A673 (cell line): Measurements from ENCODE around the gene PBX1. TPM values are rescaled to one million over a fixed set of nuclear protein-coding genes. Genes with fewer than 3 reads are reported as not detected.

ENCODE experiments used
- BruUV-seq: library from RNA; stranded (reverse); fragments of 400-500 nt; replicated peaks from 2 replicates; lab custom pipeline; 2021; lab: Mats Ljungman, UMichigan
- CTCF ChIA-PET: fragments of 300-600 bp; sonication (Branson Sonifier 250); formaldehyde crosslinking; loops from one replicate; lab custom pipeline; 2022; ENCODE audit warnings: antibody characterized with exemption; lab: Charles Lee
- POLR2A ChIA-PET: fragments of 300-600 bp; sonication (Branson Sonifier 250); formaldehyde crosslinking; loops from one replicate; lab custom pipeline; 2022; ENCODE audit warnings: antibody characterized with exemption; ENCODE audit not compliant: low non-redundant PET; lab: Charles Lee
- DNase-seq: peaks from one replicate; pipeline ENCODE4 v3.0.0-alpha.2; 2015; ENCODE audit warnings: low spot score
- H3K27ac ChIP-seq: fragments of 200-600 bp; sonication (generic); 2 replicates; pipeline ENCODE4 v1.5.1; 2016; ENCODE audit warnings: mixed run types, low read depth, mild to moderate bottlenecking, mixed read lengths, antibody characterized with exemption, low read length; ENCODE audit not compliant: poor library complexity, severe bottlenecking
- H3K27me3 ChIP-seq: fragments of 200-600 bp; sonication (generic); replicated peaks from 2 replicates; pipeline ENCODE4 v1.6.1; 2017; ENCODE audit warnings: mixed run types, low read depth, mild to moderate bottlenecking, mixed read lengths, antibody characterized with exemption, low read length; ENCODE audit not compliant: insufficient read depth, poor library complexity
- H3K36me3 ChIP-seq: fragments of 200-600 bp; sonication (generic); 2 replicates; pipeline ENCODE4 v1.6.1; 2016; ENCODE audit warnings: mixed run types, mild to moderate bottlenecking, mixed read lengths, antibody characterized with exemption, low read length; ENCODE audit not compliant: insufficient read depth, poor library complexity, severe bottlenecking
- H3K4me1 ChIP-seq: fragments of 200-600 bp; sonication (generic); 2 replicates; pipeline ENCODE4 v1.6.1; 2017; ENCODE audit warnings: mixed run types, mild to moderate bottlenecking, mixed read lengths, antibody characterized with exemption, low read length; ENCODE audit not compliant: insufficient read depth, poor library complexity, severe bottlenecking
- H3K4me3 ChIP-seq: fragments of 200-600 bp; sonication (generic); 2 replicates; pipeline ENCODE4 v1.5.1; 2016; ENCODE audit warnings: low read depth, mixed run types, mild to moderate bottlenecking, mixed read lengths, low read length; ENCODE audit not compliant: poor library complexity, severe bottlenecking
- H3K9me3 ChIP-seq: fragments of 200-600 bp; sonication (generic); 2 replicates; pipeline ENCODE4 v1.6.1; 2016; ENCODE audit warnings: mixed run types, low read depth, mild to moderate bottlenecking, mixed read lengths, antibody characterized with exemption, low read length; ENCODE audit not compliant: poor library complexity, severe bottlenecking
- CTCF ChIP-seq: fragments of 300-800, 200-600 bp; sonication (generic); conservative IDR thresholded peaks from 2 replicates; pipeline ENCODE4 v1.5.1; 2017; ENCODE audit warnings: low read depth, mild to moderate bottlenecking, antibody characterized with exemption, low read length, moderate library complexity, mixed read lengths
- EZH2 ChIP-seq: fragments of 200-600 bp; sonication (generic); IDR thresholded peaks from 2 replicates; pipeline ENCODE4 v1.6.1; 2017; ENCODE audit warnings: borderline replicate concordance, low read depth, mild to moderate bottlenecking, mixed read lengths, antibody characterized with exemption, low read length; ENCODE audit not compliant: poor library complexity, severe bottlenecking
- intact Hi-C: fragments of 100-400 bp; cut with micrococcal nuclease; formaldehyde crosslinking; loops from one replicate; pipeline ENCODE4 v1.10.0; 2022; ENCODE audit not compliant: unreplicated experiment
- total RNA-seq: library from RNA; stranded (reverse); gene quantifications from 2 replicates; pipeline ENCODE4 v1.2.3, GENCODE V29; 2021

Gene PBX1
- total RNA-seq, 1 experiment from 2014 or later, result 51.5 TPM

GRCh38 chr1:164885311-164885710, 326.3 kb downstream of the PBX1 start:
- CTCF ChIA-PET, result no interaction called here
- H3K27ac ChIP-seq, result no peak overlapping the region
- DNase-seq, result no peak
- H3K4me3 ChIP-seq, result no peak overlapping the region
- intact Hi-C loops, result no loop called here
- POLR2A ChIA-PET, result no interaction called here
- H3K4me1 ChIP-seq, result no peaks in the 10 kb centered on the region
- H3K9me3 ChIP-seq, result no peaks in the 10 kb centered on the region
- BruUV-seq, result no TSS peak
- H3K27me3 ChIP-seq, result no peaks in the 10 kb centered on the region
- no peaks in the 10 kb centered on the region for H3K36me3 ChIP-seq
- TF ChIP-seq EZH2 (no peak), CTCF (no peak)

- TF ChIP-seq CTCF, result no peak
- TF ChIP-seq EZH2, result no peak
- no peaks in the 10 kb centered on the region for H3K36me3 ChIP-seq
- no peaks in the 10 kb centered on the region for H3K4me1 ChIP-seq
- CTCF ChIA-PET, result no interaction called here
- no peaks in the 10 kb centered on the region for H3K27me3 ChIP-seq
- H3K4me3 ChIP-seq, result no peak overlapping the region
- no peak overlapping the region for H3K27ac ChIP-seq
- POLR2A ChIA-PET, result no interaction called here
- intact Hi-C loops, result no loop called here
- DNase-seq, result no peak
- BruUV-seq, result no TSS peak
- H3K9me3 ChIP-seq, result no peaks in the 10 kb centered on the region
Observed at GRCh38 chr1:164886101-164886500, 327.1 kb downstream of the PBX1 start.

- Histone ChIP-seq H3K27me3 (no peaks in the 10 kb centered on the region), H3K9me3 (no peaks in the 10 kb centered on the region), H3K4me3 (no peak overlapping the region), H3K36me3 (no peaks in the 10 kb centered on the region), H3K4me1 (no peaks in the 10 kb centered on the region), H3K27ac (no peak overlapping the region)
- POLR2A ChIA-PET, result no interaction called here
- CTCF ChIA-PET, result interaction anchor here (0.6 kb wide), 1 partner anchor 182 kb away, joined by 4 read pairs; no protein-coding TSS in a partner anchor
- DNase-seq, result no peak
- TF ChIP-seq CTCF (no peak), EZH2 (no peak)
- intact Hi-C loops, result no loop called here
- BruUV-seq, result no TSS peak
Observed at GRCh38 chr1:164891615-164892014, 332.6 kb downstream of the PBX1 start.
